Activated CD8-positive, alpha-beta memory T cell treated with anti-CD3 and anti-CD28 coated beads, Interleukin-2, amount 50 U/mL, for 1 hour (primary cell): ENCODE data around the gene TBXAS1.

Experiments used
- DNase-seq: peaks from one replicate; pipeline ENCODE4 v3.0.0-alpha.2; 2020; ENCODE audit errors: extremely low read depth

The TBXAS1 gene

DNA sequence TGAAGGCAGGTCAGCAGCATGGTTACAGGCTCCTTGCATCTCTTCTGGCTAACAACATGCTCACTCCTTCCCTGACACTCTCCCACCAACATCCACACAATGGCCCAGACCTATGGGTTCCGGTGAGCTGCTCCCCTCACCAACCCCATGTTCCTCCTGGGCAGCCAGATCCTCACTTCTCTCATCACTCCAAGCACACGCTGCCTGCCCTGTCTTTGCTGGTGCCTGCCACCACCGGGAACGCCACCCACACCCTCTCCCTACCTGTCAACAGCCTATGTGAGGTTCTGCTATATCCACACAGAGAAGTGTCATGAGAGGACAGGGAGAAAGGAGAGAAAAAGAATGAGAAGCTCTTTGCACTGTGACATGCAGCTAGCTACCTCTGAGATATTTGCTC is 219.1 kb downstream of the TBXAS1 start:
- DNase-seq = no peak

DNA sequence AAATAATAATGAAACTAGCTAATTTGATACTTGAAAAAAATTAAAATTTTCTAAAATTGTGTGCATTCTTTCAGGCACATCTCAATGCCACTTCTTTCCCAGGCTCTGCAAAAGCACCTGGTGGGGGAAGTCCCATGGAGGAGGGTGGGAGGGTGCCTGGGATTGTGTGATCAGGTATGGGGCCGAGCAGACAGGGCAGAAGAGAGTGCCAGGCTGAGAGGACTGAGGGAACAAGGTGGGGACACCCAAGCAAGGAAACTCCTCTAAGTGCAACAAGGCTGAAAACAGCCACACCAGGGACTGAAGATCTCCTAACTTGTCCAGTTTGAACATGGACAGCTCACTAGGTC is 219.9 kb downstream of the TBXAS1 start:
- no peak for DNase-seq

DNA sequence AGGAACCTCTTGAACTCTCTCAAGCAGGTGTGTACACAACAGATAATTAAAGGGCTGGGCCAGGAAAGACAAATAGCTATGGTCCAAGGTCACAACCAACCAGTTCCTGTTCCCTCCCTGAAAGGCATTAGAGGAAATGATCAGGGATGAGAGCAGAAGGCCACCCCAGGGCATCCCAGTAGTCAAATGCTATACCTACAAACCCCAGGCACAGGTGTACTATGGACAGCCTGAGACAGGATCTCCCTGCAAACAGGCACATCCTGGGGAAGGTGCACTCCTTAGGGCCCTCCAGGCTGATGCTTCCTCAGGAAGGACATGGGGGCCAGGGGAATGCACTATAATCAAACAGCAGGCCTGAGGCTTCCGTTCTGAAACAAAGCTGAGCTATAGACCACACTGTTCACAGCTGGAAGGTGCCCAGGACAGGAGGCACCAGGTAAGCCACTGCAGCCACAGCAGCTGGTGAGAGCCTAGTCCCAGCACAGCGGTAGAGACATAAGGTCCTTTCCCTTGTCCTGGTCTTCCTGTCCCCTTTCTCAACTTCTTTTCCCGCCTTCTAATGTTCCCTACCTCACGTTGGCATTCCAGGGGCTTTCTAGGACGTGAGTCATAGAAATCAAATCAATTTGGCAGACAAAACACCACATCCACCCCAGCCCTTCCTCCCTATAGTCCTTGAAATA is 220.4 kb downstream of the TBXAS1 start:
- DNase-seq = no peak

DNA sequence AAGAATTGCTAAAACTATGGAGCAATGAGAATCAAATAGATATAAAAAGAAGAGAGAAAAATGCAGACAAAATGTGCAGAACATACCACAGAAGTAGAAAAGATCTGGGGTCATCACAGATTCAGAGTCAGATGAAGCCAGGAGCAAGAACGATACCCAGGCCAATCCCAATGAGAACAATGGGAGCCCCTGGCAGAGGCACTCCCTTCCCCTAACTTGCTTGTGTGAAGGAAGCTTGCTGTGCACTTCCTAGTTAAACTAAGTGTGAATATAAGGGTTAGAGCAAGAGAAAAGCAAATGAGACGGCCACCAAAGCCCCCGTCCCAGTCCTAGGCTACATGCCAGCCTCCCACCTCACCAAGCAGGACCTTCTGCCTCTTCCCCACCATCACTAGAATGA is 221.0 kb downstream of the TBXAS1 start:
- DNase-seq = no peak

DNA sequence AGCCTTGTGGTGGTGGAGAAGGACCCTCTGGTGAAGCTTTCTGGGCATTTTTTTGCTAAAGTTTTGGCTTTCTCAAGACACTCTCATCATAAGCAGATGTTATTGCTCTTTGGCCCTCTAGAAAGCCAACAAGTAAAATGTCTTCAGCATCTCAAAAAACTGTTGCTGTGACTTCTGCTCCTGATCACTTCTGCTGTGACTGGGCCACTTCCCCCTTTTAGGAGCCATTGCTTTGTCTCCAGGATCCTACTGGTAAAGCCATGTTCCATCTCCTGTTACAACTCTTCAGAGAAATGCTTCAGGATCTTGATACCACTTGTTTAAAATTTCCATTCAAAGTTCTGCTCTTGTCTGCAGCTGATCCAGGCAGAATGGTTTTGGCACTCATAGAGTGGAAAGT is 222.8 kb downstream of the TBXAS1 start:
- no peak for DNase-seq

DNA sequence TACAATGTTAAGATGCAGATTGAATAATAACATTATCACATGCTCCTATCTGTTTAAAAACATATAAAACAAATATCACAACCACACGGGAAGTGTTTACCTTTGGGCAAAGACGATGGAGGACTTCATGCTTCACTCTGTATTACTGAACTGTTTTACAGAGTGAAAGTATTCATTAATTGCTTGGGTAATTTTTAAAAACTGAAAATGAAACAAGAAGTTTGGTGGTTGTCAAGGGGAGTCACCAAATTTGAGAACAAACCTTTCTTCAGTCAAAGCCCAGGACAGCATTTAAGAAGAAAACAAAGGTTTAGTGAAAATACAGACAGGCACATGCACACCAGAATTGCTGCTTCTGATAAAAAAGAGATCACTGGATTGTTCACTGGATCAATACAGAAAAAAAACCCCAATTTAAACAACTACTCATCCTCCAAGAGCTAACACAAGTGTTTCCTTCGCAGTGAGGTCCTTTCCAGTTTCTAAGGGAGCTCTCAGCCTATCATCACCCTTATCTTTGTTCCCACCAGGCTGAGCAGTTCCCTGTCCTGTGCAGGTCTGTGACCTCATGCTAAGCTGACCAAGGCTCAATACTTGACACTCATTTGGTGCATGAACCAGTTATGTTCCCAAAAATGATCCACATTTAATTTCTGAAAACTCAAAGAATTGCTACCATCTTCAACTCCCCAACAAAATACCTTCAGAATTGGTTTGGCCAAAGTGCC is 224.9 kb downstream of the TBXAS1 start:
- DNase-seq = no peak

DNA sequence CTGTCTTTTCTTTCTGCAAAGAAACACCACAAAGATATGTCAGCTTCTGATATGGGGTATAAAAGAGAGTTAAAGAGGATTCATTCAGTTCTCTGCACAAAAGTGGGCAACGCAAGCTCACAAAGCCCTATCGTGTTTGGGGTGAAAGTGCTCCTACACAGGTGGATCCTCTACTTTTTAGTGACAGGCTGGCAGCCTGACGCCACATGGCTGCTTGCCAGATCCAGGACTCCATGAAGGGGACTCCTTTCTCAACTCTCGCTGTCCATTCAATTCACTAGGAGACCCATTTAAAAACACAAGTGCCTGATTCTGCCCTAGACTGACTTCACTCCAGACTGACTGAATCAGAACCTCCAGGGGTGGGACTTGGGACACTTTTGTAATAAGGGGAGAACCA is 225.7 kb downstream of the TBXAS1 start:
- DNase-seq = no peak

DNA sequence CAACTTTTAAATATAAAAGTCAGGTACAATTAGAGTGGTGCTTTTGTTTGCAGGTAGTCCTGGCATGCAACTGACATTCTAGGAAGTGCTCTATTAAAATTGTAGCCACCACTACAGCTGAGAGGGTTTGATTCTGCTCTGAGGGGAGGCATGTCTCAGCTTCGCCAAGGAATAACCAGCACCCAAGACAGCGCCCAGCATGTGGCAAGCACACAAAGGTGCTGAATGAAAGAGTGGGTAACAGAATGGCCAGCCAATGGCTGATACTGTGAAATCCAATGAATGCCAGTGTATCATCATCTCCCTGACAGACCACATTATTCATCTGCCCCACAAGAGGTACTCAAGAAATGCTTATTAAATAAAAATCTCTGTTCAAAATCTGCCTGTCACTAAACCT is 226.8 kb downstream of the TBXAS1 start:
- DNase-seq = no peak

DNA sequence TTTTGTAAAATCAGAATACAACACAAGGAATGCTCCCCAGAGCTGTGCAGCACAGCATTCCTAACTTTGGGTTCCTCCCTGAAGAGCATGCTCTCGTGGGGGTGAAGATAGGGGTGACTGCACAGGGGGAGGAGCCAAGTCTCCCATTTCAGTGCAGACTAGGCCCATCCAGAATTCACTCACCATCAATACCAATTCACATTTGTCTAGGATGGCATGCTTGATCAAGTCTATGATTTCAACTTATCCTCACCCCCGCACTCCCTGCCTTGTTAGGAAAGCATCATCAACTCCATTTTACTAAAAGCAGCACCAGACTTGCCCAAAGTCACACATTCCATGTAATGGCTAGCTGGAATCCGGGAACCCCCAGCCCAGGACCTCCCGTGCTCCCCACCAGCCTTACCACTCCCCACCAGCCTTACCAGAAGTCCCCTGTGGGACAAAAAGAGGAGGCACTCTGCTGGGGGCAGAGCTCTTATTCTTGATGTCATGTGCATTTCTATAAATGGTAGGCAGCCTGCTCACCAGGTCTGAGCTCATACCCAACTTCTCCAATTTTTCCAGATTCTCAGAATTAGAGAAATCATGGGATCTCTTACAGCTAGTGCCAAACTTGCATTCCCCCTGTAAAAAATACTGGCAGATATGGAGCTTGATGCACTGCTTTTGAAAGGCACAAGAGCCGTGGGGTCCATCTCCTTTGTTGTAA is 227.5 kb downstream of the TBXAS1 start:
- no peak for DNase-seq

DNA sequence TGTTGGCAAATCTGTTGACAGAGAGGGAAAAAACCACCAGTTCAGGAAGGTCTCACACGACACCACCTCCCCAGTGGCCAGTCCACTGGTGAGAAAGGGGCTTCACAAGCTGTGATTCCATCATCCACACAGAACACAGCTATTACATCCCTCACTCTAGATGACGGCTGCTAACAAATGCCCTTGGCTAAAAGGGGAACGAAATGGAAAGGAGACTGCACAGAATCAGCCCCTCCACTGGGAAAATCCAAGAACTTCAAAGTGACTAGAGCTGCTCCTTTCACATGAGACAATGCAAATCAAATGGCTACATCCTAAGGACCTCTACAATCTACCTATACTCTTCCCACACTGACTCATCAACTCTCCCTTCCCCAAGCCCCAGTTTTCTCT is 228.1 kb downstream of the TBXAS1 start:
- no peak for DNase-seq

DNA sequence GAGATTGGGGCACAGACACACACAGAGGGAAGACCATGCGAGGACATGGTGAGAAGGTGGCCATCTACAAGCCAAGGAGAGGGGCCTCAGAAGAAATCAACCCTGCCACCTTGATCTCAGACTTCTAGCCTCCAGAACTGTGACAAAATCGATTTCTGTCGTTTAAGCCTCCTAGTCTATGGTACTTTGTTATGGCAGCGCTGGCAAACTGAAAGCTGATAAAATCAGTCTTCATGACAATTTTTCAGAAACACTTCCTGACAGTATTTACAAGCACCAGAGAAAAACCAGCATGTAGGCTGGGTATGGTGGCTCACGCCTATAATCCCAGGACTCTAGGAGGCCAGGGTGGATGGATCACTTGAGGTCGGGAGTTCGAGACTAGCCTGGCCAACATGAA is 229.5 kb downstream of the TBXAS1 start:
- DNase-seq = no peak

DNA sequence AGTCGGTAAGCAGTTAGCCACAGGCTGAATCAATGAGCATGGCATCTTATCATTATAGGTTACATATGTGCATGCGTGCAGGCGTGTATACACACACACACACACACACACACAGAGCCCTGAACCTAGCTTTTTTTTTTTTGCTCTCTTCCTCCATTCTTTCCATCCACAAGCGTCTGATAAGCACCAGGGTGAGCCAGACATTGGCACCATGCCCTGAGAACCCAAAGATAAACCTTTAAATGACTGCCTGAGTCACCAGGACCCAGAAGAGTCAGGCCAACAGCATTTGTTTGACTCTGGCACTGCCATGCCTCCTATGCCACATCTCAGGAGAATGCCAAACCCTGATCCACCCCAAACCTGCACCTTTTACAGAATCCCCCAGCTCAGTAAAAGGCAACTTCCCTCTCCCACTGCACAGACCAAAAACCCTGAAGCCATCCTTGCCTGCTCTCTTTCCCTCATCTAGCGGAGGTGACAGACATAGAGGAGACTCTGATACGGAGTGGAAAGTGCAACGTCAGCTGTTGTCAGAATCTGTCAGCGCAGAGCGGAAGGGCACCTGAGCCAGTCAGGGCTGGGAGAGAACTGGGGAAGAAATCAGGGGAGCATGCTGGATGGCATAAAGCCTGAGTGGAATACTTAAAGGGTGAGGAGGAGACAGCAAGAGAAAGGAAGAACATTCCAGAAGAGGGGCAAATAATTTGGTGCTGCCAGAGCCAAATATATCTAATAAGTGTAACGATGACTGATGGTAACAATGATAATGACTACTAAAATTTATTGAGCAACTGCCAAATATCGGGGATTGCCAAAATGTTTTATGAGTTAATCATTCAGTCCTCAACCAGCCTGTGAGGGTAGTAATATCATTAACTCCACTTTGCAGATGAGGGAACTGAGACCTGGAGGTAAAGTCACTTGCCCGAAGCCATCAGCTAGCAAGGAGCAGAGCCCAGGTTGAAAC is 230.5 kb downstream of the TBXAS1 start:
- DNase-seq = peak; percentile 28

DNA sequence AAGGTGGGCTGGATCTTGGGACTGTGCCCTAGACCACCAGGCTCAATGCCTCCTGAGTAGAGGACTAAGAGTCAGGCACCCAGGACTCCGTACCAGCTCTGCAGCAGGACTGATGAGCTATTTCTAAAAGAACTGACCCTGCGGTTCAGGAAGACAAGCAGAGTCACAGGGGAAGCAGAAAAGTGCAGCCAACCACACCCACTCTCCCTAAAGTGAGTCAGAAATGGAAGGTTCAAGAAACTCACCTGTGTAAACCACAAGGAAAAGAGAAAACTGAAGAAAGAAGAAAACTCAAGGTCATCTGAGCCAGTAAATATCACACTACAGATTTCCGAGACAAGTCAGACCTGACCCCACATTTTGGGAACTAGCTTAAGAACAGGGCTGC is 231.2 kb downstream of the TBXAS1 start:
- DNase-seq = no peak

DNA sequence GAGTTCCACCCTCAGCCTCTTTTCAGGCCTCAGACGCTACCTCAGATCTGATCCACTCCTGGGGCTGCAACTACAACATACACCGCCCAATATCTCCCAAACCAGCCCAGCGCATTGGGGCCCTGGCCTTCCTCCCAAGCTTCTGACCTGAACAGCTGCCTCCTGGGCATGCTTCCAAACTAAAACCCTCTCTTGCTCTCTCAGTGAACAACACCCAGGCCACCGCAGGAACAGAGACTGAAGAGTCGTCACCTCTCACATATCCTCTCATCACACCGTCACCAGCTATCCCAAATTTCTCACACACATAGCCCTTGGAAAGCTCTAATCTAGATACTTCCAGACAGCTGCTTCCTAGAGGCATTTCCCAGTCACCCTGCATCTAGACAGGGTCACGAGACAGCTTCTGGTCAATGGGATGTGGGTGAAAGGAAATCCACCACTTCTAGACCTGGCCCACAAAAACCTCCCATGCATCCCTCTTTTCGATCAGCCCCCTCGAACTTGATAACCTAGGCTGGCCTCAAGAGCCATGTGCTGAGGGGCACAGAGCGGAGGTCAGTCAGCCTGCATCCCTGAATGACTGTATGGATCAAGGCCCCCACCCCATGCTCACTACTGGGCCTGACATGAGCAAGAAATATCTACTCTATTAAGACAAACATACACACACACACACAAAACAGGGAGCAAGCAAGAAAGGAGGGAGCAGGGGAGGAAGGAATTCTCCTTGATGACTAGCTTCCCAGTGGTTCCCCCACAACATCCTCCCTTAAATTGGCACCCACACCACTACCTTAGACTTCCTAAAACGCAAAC is 231.9 kb downstream of the TBXAS1 start:
- DNase-seq = no peak

DNA sequence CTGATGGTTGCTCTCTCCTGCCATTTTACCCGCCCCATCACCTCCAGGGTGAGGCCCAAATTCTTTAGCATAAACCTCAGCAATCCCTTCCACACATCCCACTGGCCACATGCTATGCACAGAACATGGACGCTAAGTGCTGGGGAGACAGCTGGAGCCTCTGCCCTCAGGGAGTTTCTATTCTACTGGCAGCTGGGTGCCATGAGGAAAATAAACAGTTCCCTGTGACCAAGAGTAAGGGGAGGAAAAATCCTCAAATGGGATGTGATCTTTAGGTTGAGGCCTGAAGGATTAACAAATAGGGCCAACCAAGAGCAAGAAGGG is 232.5 kb downstream of the TBXAS1 start:
- DNase-seq = no peak

DNA sequence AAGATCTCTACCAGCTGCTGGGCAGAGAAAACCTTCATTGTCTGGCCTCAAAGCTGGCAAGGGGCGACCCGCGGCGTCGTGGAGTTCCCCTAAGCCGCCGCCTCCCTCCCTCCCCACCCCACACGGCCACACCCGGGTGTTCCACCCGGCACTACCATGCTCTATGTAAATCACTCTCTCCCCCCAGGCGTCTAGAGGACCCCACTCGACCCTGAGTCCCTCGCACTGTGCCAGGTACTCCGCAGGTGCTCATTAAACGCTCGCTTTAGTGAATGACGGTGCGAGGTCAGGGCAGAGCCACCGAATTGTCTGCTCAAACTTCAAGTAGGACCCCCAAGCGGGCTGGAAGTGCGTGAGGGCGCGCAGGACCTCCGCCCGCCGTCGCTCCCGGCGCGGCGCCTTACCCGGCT is 233.1 kb downstream of the TBXAS1 start:
- DNase-seq = peak; percentile 27

DNA sequence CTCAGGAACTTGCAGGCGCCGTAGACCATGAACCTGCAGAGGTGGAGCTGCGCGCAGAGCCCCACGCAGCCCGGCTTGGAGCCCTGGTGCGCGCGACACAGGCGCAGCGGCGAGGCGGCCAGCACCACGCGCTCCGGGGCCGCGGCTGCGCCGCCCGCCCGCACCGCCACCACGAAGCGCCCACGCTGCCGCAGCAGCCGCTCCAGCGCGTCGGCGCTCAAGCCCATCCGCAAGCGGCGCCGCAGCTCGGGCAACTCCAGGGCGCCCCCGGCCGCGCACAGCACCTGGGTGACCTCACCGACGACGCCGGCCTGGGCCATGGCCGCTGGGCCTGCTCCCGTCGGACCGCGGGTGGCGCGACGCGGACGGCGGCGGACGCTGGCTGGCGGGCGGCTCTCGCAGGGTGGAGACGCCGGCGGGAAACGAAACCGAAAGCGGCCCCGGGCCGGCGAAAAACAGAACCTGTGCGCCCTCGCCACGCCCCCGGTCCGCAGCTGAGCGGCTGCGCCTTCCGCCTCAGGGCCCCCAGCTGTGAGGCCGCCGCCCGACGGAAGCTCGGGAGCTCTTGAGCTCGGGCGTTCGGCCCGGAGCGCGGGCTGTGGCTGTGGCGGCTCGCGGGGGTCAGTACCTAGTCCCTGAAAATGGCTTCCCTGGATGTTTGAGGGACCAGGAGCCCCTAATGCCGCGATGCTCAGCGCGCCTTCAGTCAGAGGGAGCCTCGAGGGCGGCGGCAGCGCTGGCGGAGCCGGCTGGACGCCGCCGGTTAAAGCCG is 233.7 kb downstream of the TBXAS1 start, which contains the start of gene PARP12:
Gene PARP12 (minus strand): TSS at position 424 of the 772 bp plus-strand sequence. CDS start 104 bp downstream, at position 320.
- DNase-seq = peak; percentile 63

DNA sequence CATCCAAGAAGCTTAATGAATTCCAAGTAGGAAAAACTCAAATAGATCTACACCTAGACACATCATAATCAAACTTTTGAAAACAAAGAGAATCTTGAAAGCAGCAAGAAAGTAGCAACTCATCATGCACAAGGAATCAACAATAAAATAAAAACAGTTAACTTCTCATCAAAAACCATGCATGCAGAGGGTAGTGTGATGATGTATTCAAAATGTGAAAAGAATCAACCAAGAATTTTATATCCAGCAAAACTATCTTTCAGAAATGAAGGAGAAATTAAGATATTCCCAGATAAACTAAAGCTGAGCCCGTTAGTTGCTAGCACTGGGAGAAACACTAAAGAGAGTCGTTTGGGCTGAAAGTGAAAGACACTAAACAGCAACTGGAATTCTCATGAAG is 238.0 kb downstream of the TBXAS1 start:
- DNase-seq = no peak

DNA sequence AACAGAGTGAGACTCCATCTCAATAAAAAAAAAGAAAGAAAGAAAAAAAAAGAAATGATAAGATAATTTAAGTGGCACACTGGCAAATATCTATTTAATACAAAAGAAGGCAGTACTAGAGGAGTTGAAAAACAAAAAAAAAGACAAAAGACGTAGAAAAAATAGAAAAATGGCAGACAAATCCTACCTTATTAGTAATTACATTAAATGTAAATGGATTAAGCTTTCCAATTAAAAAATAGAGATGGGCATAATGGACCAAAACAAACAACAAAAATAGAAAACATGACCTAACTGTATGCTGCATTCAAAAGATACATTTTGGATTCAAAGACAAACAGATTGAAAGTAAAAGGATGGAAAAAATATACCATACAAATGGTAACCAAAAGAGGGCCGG is 239.0 kb downstream of the TBXAS1 start:
- no peak for DNase-seq

DNA sequence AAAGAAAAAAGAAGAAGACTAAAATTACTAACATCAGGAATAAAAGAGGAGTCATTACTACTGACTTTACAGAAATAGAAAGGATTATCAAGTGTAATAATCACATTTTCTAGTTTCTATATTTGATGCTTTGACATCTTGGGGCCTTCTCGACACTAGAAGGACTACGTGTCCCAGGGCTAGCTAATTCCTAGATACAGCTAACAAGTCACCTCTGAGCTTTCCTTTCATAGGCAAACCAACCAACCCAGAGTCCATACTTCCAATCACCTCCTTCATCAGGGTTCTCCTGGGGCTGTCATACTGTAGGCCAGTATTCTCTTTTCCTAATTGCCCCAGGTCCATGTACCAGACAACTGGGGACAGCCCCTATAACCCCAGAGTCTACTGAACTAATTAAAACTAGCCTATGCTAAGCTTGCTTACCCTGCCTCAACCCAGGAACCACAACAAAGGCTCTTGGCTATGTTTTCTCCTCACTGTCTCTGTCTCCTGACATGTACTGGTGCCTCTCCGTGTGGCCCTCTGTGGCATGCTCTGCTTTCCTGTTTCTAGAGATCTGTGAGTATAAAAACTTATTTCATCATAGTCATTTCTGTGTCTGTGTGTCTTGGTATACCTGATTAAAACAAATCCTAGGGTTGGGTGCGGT is 240.4 kb downstream of the TBXAS1 start:
- DNase-seq = no peak
